Adrenal gland (tissue), 5 donors: ENCODE results near the gene SMG5.

Experiments used
- POLR2A ChIP-seq, 2 donors: fragments of 450-650 bp; IDR thresholded peaks; one replicate each; pipeline ENCODE4 v1.6.1; 2017; ENCODE audit warnings: antibody characterized with exemption in 2 of 2, mild to moderate bottlenecking in 2 of 2, moderate library complexity in 1 of 2
- TF ChIP-seq, protein P1 (sequence below), 6 experiments: fragments of 450-650 bp in 4 of 6; fragments of 200-600 bp in 2 of 6; sonication (generic) in 1 of 6; IDR thresholded peaks; 1 replicate in 5 of 6; 2 replicates in 1 of 6; pipeline versions ENCODE4 v1.5.1 to v1.8.0; 2016 to 2021; ENCODE audit warnings: antibody characterized with exemption in 6 of 6, mild to moderate bottlenecking in 2 of 6, moderate library complexity in 1 of 6
- donor health status: DM: no; HTN: no; CAD: no.

DNA sequence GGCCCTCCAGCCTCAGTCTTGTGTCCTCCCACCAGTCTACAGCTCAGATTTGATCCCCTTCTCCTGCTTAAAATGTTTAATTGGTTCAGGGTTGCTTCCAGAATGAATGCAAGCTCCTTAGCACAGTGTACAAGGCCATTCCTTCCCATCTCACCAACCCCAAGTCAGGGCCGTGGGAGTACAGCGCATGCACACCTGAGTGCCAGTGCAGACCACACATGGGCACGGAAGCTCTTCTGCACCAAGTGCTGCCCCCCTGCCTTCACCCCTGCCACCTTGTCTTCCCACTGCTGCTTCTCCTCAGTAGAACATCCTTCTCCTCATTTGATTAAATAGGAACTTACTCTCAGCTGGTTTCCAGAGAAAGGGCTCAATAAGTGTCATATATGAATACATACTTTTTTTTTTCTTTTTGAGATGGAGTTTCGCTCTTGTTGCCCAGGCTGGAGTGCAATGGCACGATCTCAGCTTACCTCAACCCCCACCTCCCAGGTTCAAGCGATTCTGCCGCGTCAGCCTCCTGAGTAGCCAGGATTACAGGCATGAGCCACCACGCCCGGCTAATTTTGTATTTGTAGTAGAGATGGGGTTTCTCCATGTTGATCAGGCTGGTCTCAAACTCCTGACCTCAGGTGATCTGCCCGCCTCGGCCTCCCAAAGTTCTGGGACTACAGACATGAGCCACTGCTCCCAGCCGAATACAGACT lies 60.5 kb downstream of the SMG5 start:
- TF ChIP-seq, protein P1, sequence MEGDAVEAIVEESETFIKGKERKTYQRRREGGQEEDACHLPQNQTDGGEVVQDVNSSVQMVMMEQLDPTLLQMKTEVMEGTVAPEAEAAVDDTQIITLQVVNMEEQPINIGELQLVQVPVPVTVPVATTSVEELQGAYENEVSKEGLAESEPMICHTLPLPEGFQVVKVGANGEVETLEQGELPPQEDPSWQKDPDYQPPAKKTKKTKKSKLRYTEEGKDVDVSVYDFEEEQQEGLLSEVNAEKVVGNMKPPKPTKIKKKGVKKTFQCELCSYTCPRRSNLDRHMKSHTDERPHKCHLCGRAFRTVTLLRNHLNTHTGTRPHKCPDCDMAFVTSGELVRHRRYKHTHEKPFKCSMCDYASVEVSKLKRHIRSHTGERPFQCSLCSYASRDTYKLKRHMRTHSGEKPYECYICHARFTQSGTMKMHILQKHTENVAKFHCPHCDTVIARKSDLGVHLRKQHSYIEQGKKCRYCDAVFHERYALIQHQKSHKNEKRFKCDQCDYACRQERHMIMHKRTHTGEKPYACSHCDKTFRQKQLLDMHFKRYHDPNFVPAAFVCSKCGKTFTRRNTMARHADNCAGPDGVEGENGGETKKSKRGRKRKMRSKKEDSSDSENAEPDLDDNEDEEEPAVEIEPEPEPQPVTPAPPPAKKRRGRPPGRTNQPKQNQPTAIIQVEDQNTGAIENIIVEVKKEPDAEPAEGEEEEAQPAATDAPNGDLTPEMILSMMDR (IDR thresholded peaks at IDR 0.05): no peak
- no peak for TF ChIP-seq POLR2A (IDR thresholded peaks at IDR 0.05)
